Karpas-422 (cell line): ENCODE results near the gene KCTD2. TPM values are rescaled to one million over a fixed set of nuclear protein-coding genes. Genes with fewer than 3 reads are reported as not detected.

Source experiments
- DNase-seq: peaks from one replicate; pipeline ENCODE4 v3.0.0-alpha.2; 2015
- H2AFZ ChIP-seq: fragments of 200-600 bp; sonication (generic); 2 replicates; pipeline ENCODE4 v1.6.1; 2014; ENCODE audit warnings: antibody characterized with exemption, low read length, mixed read lengths
- H3K27ac ChIP-seq: fragments of 200-600 bp; sonication (generic); 2 replicates; pipeline ENCODE4 v1.5.1; 2014; ENCODE audit warnings: mild to moderate bottlenecking, low read length, moderate library complexity
- H3K27me3 ChIP-seq: fragments of 200-600 bp; sonication (generic); 2 replicates; pipeline ENCODE4 v1.6.1; 2014; ENCODE audit warnings: low read length, mixed read lengths
- H3K36me3 ChIP-seq: fragments of 200-600 bp; sonication (generic); 2 replicates; pipeline ENCODE4 v1.6.1; 2014; ENCODE audit warnings: low read length, mixed read lengths; ENCODE audit not compliant: insufficient read depth
- H3K4me1 ChIP-seq: fragments of 200-600 bp; sonication (generic); 2 replicates; pipeline ENCODE4 v1.6.1; 2014; ENCODE audit warnings: mild to moderate bottlenecking, low read length, mixed read lengths
- H3K4me2 ChIP-seq: fragments of 200-600 bp; sonication (generic); 2 replicates; pipeline ENCODE4 v1.6.1; 2014; ENCODE audit warnings: low read length, low read depth, mild to moderate bottlenecking; ENCODE audit not compliant: poor library complexity, severe bottlenecking
- H3K4me3 ChIP-seq: fragments of 200-600 bp; sonication (generic); 2 replicates; pipeline ENCODE4 v1.5.1; 2014; ENCODE audit warnings: mild to moderate bottlenecking, antibody characterized with exemption, low read length, mixed read lengths
- H3K79me2 ChIP-seq: fragments of 200-600 bp; sonication (generic); 2 replicates; pipeline ENCODE4 v1.6.1; 2014; ENCODE audit warnings: mild to moderate bottlenecking, low read length, mixed read lengths
- H3K9ac ChIP-seq: fragments of 200-600 bp; sonication (generic); 2 replicates; pipeline ENCODE4 v1.6.0; 2014; ENCODE audit warnings: low read length
- H3K9me2 ChIP-seq: fragments of 200-600 bp; sonication (generic), shearing (Covaris generic); replicated peaks from 2 replicates; pipeline ENCODE4 v1.6.0; 2014; ENCODE audit warnings: mild to moderate bottlenecking, low read length, moderate library complexity; ENCODE audit not compliant: insufficient read depth
- H3K9me3 ChIP-seq: fragments of 300-700, 200-600 bp; sonication (generic); 2 replicates; pipeline ENCODE4 v1.6.1; 2014; ENCODE audit warnings: low read length, mixed read lengths
- H4K20me1 ChIP-seq: fragments of 200-600 bp; sonication (generic); 2 replicates; pipeline ENCODE4 v1.6.1; 2014; ENCODE audit warnings: mild to moderate bottlenecking, antibody characterized with exemption, low read length, low read depth; ENCODE audit not compliant: insufficient read depth
- small RNA-seq: library from RNA; depleted of rRNA; stranded (forward); fragments of <200 nt; gene quantifications from one replicate; pipeline ENCODE3, GENCODE V24; 2014
- total RNA-seq: library from RNA; depleted of rRNA; stranded (reverse); fragments of >200 nt; shearing (Covaris generic); gene quantifications from 2 replicates; pipeline ENCODE4 v1.2.3, GENCODE V29; 2014; ENCODE audit warnings: low replicate concordance; rRNA removed

KCTD2 gene
- total RNA-seq, 1 experiment from 2014 or later = 24.7 TPM

DNA sequence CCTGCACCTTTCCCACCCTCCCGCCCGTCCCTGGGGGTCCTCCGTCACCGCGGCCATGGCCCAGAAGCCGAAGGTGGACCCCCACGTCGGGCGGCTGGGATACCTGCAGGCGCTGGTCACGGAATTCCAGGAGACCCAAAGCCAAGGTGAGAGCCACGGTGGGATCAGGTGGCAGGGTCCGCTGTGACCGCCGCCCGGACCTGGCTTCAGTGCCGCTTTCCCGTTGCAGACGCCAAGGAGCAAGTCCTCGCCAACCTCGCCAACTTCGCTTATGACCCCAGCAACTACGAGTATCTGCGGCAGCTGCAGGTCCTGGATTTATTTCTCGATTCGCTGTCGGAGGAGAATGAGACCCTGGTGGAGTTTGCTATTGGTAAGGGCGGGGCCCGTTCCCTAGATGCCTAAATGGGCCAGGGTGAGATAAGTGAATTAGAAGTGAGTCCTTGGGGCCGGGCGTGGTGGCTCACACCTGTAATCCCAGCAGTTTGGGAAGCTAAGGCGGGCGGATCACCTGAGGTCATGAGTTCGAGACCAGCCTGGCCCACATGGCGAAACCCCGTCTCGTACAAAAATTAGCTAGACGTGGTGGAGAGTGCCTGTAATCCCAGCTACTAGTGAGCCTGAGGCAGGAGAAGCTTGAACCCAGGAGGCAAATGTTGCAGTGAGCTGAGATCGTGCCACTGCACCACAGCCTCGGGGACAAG lies 63.4 kb downstream of the KCTD2 start:
- Histone ChIP-seq H3K9me2 (no peaks in the 10 kb centered on the region), H3K9me3 (no peaks in the 10 kb centered on the region), H2AFZ (no peak overlapping the region), H3K9ac (peak overlapping the region; percentile 73), H3K4me3 (peak overlapping the region; percentile 94), H3K27me3 (no peaks in the 10 kb centered on the region; the same call in 1 of the 2 replicates), H3K79me2 (peaks cover 29% of the 10 kb centered on the region), H4K20me1 (no peaks in the 10 kb centered on the region), H3K36me3 (0 out of 2 replicates have a peak, but pooled peaks cover 3% of the 10 kb centered on the region), H3K4me1 (peaks cover 44% of the 10 kb centered on the region), H3K4me2 (peak overlapping the region; percentile 92), H3K27ac (no peak overlapping the region)
- peak; percentile 39 for DNase-seq

- Histone ChIP-seq H2AFZ (no peak overlapping the region), H4K20me1 (0 out of 2 replicates have a peak, but pooled peaks cover 3% of the 10 kb centered on the region)
Observed at GRCh38 chr17:75111777-75112335, 64.8 kb downstream of the KCTD2 start.

DNA sequence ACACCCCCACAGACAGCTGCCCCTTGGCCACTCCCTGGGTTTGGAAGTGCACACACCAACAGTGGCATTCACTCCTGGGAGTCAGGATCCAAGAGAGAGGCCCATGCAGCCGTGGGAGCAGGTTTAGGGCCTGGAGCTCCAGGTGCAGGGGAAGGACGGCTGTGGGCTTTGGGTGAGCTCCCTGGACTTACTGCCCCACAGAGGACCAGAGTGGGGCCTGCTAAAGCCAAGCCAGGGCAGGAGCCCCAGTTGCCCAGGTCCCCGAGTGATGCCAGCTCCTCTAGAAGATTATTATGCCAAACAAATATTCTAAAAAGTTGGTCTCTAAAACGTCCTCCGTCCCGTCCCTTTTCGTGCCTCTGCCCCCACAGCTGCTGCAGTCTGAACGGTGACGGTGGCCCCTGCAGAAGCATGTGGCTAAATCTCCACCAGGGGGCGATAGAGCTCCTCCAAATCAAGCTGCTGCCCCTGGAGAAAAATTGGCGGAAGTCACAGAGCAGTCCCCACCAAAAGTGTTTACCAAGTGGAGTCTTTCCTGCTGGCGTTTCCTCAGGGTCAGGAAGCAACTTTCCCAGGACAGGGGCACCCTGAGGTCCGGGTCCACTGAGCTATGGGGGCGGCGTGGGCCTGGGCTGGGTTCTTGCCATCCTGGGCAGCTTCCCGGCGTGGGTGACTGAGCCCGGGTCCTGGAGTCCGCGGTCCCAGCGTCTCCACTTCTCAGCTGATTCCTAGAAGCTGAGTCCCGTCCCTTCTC lies 67.0 kb downstream of the KCTD2 start:
- Histone ChIP-seq H3K9me3 (no peaks in the 10 kb centered on the region), H3K4me2 (peak overlapping the region; percentile 73), H2AFZ (peak overlapping the region; percentile 40; the same call in 1 of the 2 replicates), H3K27ac (0 out of 2 replicates have a peak overlapping the region, but pooled peaks have one; percentile 14), H3K9me2 (no peaks in the 10 kb centered on the region), H4K20me1 (0 out of 2 replicates have a peak, but pooled peaks cover 3% of the 10 kb centered on the region), H3K4me1 (peaks cover 60% of the 10 kb centered on the region), H3K4me3 (peak overlapping the region; percentile 59; the same call in 1 of the 2 replicates), H3K36me3 (0 out of 2 replicates have a peak, but pooled peaks cover 3% of the 10 kb centered on the region), H3K9ac (peak overlapping the region; percentile 59), H3K79me2 (peaks cover 41% of the 10 kb centered on the region), H3K27me3 (no peaks in the 10 kb centered on the region; the same call in 1 of the 2 replicates)
- peak; percentile 96 for DNase-seq

More at GRCh38 chr17:75111777-75112335, 64.8 kb downstream of the KCTD2 start:
- Histone ChIP-seq H3K4me2 (peak overlapping the region; percentile 92), H3K4me3 (no peak overlapping the region; the same call in 1 of the 2 replicates), H3K27me3 (no peaks in the 10 kb centered on the region; the same call in 1 of the 2 replicates), H3K79me2 (peaks cover 39% of the 10 kb centered on the region), H3K4me1 (peaks cover 52% of the 10 kb centered on the region), H3K9ac (no peak overlapping the region), H3K27ac (no peak overlapping the region), H3K36me3 (0 out of 2 replicates have a peak, but pooled peaks cover 3% of the 10 kb centered on the region), H3K9me2 (no peaks in the 10 kb centered on the region), H3K9me3 (no peaks in the 10 kb centered on the region)
- no peak for DNase-seq

DNA sequence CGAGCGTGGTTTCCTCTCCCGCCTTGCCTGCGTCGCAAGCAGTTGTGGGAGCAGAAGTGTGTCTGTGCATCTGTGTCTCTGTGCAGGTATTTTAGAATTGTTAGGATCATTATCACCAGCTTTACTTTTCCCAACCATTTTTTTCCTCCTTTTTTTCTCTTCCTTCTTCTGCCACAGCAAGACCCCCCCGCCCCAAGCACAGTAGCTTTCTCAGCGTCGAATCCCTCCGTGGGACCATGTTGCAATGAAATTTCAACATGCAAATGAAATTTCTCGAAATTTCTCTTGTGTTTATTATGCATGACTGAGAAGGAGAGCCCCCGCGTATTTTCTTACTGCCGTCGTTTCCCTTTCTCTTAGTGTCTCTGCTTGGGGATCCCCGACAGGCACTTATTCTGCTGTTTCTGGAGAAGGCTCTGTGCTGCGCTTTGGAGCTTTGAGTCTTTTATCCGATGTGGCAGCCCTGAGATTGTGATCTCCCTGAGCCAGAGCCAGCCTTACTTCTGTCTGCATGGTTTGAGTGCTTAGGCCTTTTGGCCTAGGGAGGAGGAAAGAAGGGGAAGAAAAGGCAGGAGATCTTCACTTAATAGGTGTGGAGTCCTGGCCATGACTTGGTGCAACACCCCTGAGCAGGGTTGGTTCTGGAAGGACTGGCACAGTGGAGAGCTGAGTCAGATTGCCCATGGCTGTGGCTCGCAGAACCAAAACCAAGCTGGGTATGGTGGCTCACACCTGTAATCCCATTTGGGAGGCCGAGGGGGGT lies 67.7 kb downstream of the KCTD2 start:
- H3K79me2 ChIP-seq = peaks cover 41% of the 10 kb centered on the region

More for the DNA sequence above, 67.7 kb downstream of the KCTD2 start:
- peak overlapping the region; percentile 73 for H3K4me2 ChIP-seq
- no peak overlapping the region; the same call in 1 of the 2 replicates for H2AFZ ChIP-seq
- H3K9me3 ChIP-seq = no peaks in the 10 kb centered on the region
- 0 out of 2 replicates have a peak, but pooled peaks cover 3% of the 10 kb centered on the region for H3K36me3 ChIP-seq
- H3K9me2 ChIP-seq = no peaks in the 10 kb centered on the region
- peaks cover 53% of the 10 kb centered on the region for H3K4me1 ChIP-seq
- peak; percentile 55 for DNase-seq
- no peaks in the 10 kb centered on the region for H3K27me3 ChIP-seq
- peak overlapping the region; percentile 59; the same call in 1 of the 2 replicates for H3K4me3 ChIP-seq
- 0 out of 2 replicates have a peak overlapping the region, but pooled peaks have one; percentile 14 for H3K27ac ChIP-seq
- H4K20me1 ChIP-seq = 0 out of 2 replicates have a peak, but pooled peaks cover 3% of the 10 kb centered on the region
- peak overlapping the region; percentile 59 for H3K9ac ChIP-seq

Small RNAs within 50 kb of the gene (small RNA-seq; reads per million reads assigned to genes)
- gene AC111186.1 (not detected), gene RF00019 (not detected), gene RN7SL573P (not detected), gene RNU6-362P (not detected)

Other genes with a start within 250 kb of the KCTD2 start
- not detected in 2 replicates for gene GRIN2C, start 187.3 kb upstream of the KCTD2 start, total RNA-seq
- 3.2 and 8.4 TPM in 2 replicates for gene FDXR, start 174.2 kb upstream of the KCTD2 start, total RNA-seq
- gene FADS6, start 153.6 kb upstream of the KCTD2 start, total RNA-seq = not detected in 2 replicates
- not detected in 2 replicates for gene USH1G, start 124.0 kb upstream of the KCTD2 start, total RNA-seq
- gene OTOP2, start 123.0 kb upstream of the KCTD2 start, total RNA-seq = not detected in 2 replicates
- gene OTOP3, start 111.3 kb upstream of the KCTD2 start, total RNA-seq = not detected in 2 replicates
- 0.65 TPM in 1 of 2 replicates, not detected in the other for gene HID1, start 74.5 kb upstream of the KCTD2 start, total RNA-seq
- not detected in 2 replicates for gene CDR2L, start 59.6 kb upstream of the KCTD2 start, total RNA-seq
- 33.8 and 34.6 TPM in 2 replicates for gene MRPL58, start 34.6 kb upstream of the KCTD2 start, total RNA-seq
- gene ATP5PD, start 256 bp upstream of the KCTD2 start, total RNA-seq = 186 and 187 TPM in 2 replicates
- not detected in 2 replicates for gene SLC16A5, start 40.7 kb downstream of the KCTD2 start, total RNA-seq
- 6.1 and 12.8 TPM in 2 replicates for gene ARMC7, start 62.7 kb downstream of the KCTD2 start, total RNA-seq
- 43.6 and 174 TPM in 2 replicates for gene NT5C, start 84.5 kb downstream of the KCTD2 start, total RNA-seq
- gene JPT1, start 107.3 kb downstream of the KCTD2 start, total RNA-seq = 98.2 and 159 TPM in 2 replicates
- gene SUMO2, start 135.7 kb downstream of the KCTD2 start, total RNA-seq = 136 and 177 TPM in 2 replicates
- gene NUP85, start 158.5 kb downstream of the KCTD2 start, total RNA-seq = 40.6 and 47.8 TPM in 2 replicates
- 23.4 and 45.1 TPM in 2 replicates for gene GGA3, start 214.4 kb downstream of the KCTD2 start, total RNA-seq
- gene MRPS7, start 214.7 kb downstream of the KCTD2 start, total RNA-seq = 48.8 and 58.7 TPM in 2 replicates
- gene MIF4GD, start 224.0 kb downstream of the KCTD2 start, total RNA-seq = 44.4 and 63.3 TPM in 2 replicates
- 36.5 and 43.1 TPM in 2 replicates for gene SLC25A19, start 242.2 kb downstream of the KCTD2 start, total RNA-seq